IgD-negative memory B cell (primary cell): Measurements from ENCODE around the gene KANSL3. TPM values are rescaled to one million over a fixed set of nuclear protein-coding genes. Genes with fewer than 3 reads are reported as not detected.
A peak's percentile ranks its signal among the peaks of the same experiment; 100 is the strongest.
"Not testable (repeated sequence)": the region's sequence is repeated elsewhere in the genome, so short reads cannot be mapped to it uniquely, and the experiment has no call there.

Experiments used
- H3K27ac Mint-ChIP-seq, 3 donors: one replicate each; pipeline ENCODE4 v1.8.0; 2020 to 2022; ENCODE audit warnings: mild to moderate bottlenecking in 3 of 3, mixed read lengths in 3 of 3, moderate library complexity in 1 of 3
- H3K27me3 Mint-ChIP-seq: one replicate; pipeline ENCODE4 v1.8.0; 2021; ENCODE audit warnings: mixed read lengths
- H3K36me3 Mint-ChIP-seq: one replicate; pipeline ENCODE4 v1.8.0; 2020; ENCODE audit warnings: mild to moderate bottlenecking, mixed read lengths
- H3K4me1 Mint-ChIP-seq, 3 donors: one replicate each; pipeline ENCODE4 v1.8.0; 2020 to 2022; ENCODE audit warnings: mixed read lengths in 3 of 3, mild to moderate bottlenecking in 1 of 3
- H3K4me3 Mint-ChIP-seq, 4 donors: one replicate each; pipeline ENCODE4 v1.8.0; 2020 to 2022; ENCODE audit warnings: mild to moderate bottlenecking in 4 of 4, mixed read lengths in 4 of 4, moderate library complexity in 3 of 4
- H3K9me3 Mint-ChIP-seq, 3 donors: one replicate each; pipeline ENCODE4 v1.8.0; 2020 to 2021; ENCODE audit warnings: mixed read lengths in 3 of 3, mild to moderate bottlenecking in 1 of 3
- polyA plus RNA-seq: library from polyadenylated mRNA; unstranded; fragments of 300-500 nt; fragmentation: Illumina TruSeq; gene quantifications from one replicate; pipeline ENCODE4 v1.2.3, GENCODE V29; 2021

Gene KANSL3
- polyA plus RNA-seq, 1 donor from 2014 or later = 17.3 TPM

- Mint-ChIP-seq H3K36me3 (peaks cover 3% of the 10 kb centered on the region), H3K4me1 (no peaks in the 10 kb centered on the region), H3K9me3 (no peaks in the 10 kb centered on the region), H3K4me3 (no peak overlapping the region), H3K27me3 (peaks cover 1% of the 10 kb centered on the region), H3K27ac (no peak overlapping the region)
Observed at GRCh38 chr2:96574364-96574763, 63.7 kb downstream of the KANSL3 start.

GRCh38 chr2:96568094-96568493, 70.0 kb downstream of the KANSL3 start:
- no peaks in the 10 kb centered on the region for H3K36me3 Mint-ChIP-seq
- no peaks in the 10 kb centered on the region for H3K4me1 Mint-ChIP-seq
- peaks cover 1% of the 10 kb centered on the region for H3K27me3 Mint-ChIP-seq
- H3K4me3 Mint-ChIP-seq = no peak overlapping the region
- H3K27ac Mint-ChIP-seq = no peak overlapping the region
- H3K9me3 Mint-ChIP-seq = no peaks in the 10 kb centered on the region

GRCh38 chr2:96565111-96565510, 73.0 kb downstream of the KANSL3 start:
- Mint-ChIP-seq H3K4me1 (no peaks in the 10 kb centered on the region), H3K27ac (no peak overlapping the region), H3K27me3 (peaks cover 1% of the 10 kb centered on the region), H3K4me3 (no peak overlapping the region), H3K9me3 (peaks cover 0 to 3% (median 0%) of the 10 kb centered on the region in 3 donors), H3K36me3 (no peaks in the 10 kb centered on the region)

- peaks cover 0 to 3% (median 0%) of the 10 kb centered on the region in 3 donors for H3K9me3 Mint-ChIP-seq
- H3K27me3 Mint-ChIP-seq = peaks cover 1% of the 10 kb centered on the region
- H3K27ac Mint-ChIP-seq = no peak overlapping the region
- no peaks in the 10 kb centered on the region for H3K36me3 Mint-ChIP-seq
- no peaks in the 10 kb centered on the region for H3K4me1 Mint-ChIP-seq
- no peak overlapping the region for H3K4me3 Mint-ChIP-seq
Observed at GRCh38 chr2:96564563-96564962, 73.5 kb downstream of the KANSL3 start.

- Mint-ChIP-seq H3K9me3 (peaks cover 0 to 3% (median 0%) of the 10 kb centered on the region in 3 donors), H3K36me3 (no peaks in the 10 kb centered on the region), H3K4me3 (no peak overlapping the region), H3K4me1 (no peaks in the 10 kb centered on the region), H3K27me3 (peaks cover 1% of the 10 kb centered on the region), H3K27ac (no peak overlapping the region)
Observed at GRCh38 chr2:96564026-96564425, 74.1 kb downstream of the KANSL3 start.

- Mint-ChIP-seq H3K9me3 (peaks cover 0 to 7% (median 0%) of the 10 kb centered on the region in 3 donors), H3K27ac (no peak overlapping the region), H3K36me3 (peaks cover 1% of the 10 kb centered on the region), H3K4me1 (peaks cover 0 to 8% (median 5%) of the 10 kb centered on the region in 3 donors), H3K4me3 (no peak overlapping the region), H3K27me3 (peaks cover 1% of the 10 kb centered on the region)
Observed at GRCh38 chr2:96558485-96558884, 79.6 kb downstream of the KANSL3 start.

- H3K36me3 Mint-ChIP-seq = peaks cover 1% of the 10 kb centered on the region
- peaks cover 0 to 8% (median 7%) of the 10 kb centered on the region in 3 donors for H3K4me1 Mint-ChIP-seq
- H3K27me3 Mint-ChIP-seq = peaks cover 1% of the 10 kb centered on the region
- peak overlapping the region in 1 of 4 donors; percentile 12 for H3K4me3 Mint-ChIP-seq
- peak overlapping the region in 1 of 3 donors; percentile 92 for H3K27ac Mint-ChIP-seq
- H3K9me3 Mint-ChIP-seq = peaks cover 0 to 7% (median 0%) of the 10 kb centered on the region in 3 donors
Observed at GRCh38 chr2:96558061-96558460, 80.1 kb downstream of the KANSL3 start.

GRCh38 chr2:96557421-96557820, 80.7 kb downstream of the KANSL3 start:
- H3K4me1 Mint-ChIP-seq, H3K36me3 Mint-ChIP-seq, H3K27me3 Mint-ChIP-seq, H3K9me3 Mint-ChIP-seq: not testable (repeated sequence)
- peak overlapping the region in 1 of 3 donors; percentile 92 for H3K27ac Mint-ChIP-seq
- H3K4me3 Mint-ChIP-seq = peak overlapping the region in 1 of 4 donors; percentile 17

GRCh38 chr2:96556441-96557330, 81.4 kb downstream of the KANSL3 start:
- Mint-ChIP-seq H3K36me3 (peaks cover 3% of the 10 kb centered on the region), H3K4me1 (peaks cover 0 to 8% (median 7%) of the 10 kb centered on the region in 3 donors), H3K9me3 (peaks cover 0 to 4% (median 0%) of the 10 kb centered on the region in 3 donors), H3K4me3 (peak overlapping the region in 1 of 4 donors; percentile 9), H3K27ac (no peak overlapping the region), H3K27me3 (peaks cover 1% of the 10 kb centered on the region)

- Mint-ChIP-seq H3K27ac (peak overlapping the region in 1 of 3 donors; percentile 12), H3K9me3 (peaks cover 0 to 4% (median 0%) of the 10 kb centered on the region in 3 donors), H3K27me3 (no peaks in the 10 kb centered on the region), H3K4me3 (peak overlapping the region in 1 of 4 donors; percentile 22), H3K36me3 (peaks cover 3% of the 10 kb centered on the region), H3K4me1 (peaks cover 0 to 8% (median 7%) of the 10 kb centered on the region in 3 donors)
Observed at GRCh38 chr2:96555146-96555610, 82.9 kb downstream of the KANSL3 start.

GRCh38 chr2:96554293-96555145, 83.6 kb downstream of the KANSL3 start:
- Mint-ChIP-seq H3K4me1 (peaks cover 0 to 8% (median 7%) of the 10 kb centered on the region in 3 donors), H3K36me3 (peaks cover 3% of the 10 kb centered on the region), H3K9me3 (peaks cover 0 to 4% (median 0%) of the 10 kb centered on the region in 3 donors), H3K4me3 (peak overlapping the region in 2 of 4 donors; percentile 41 to 68), H3K27ac (peak overlapping the region in 2 of 3 donors; percentile 12 to 82), H3K27me3 (no peaks in the 10 kb centered on the region)

GRCh38 chr2:96553957-96554292, 84.2 kb downstream of the KANSL3 start:
- H3K4me1 Mint-ChIP-seq, H3K9me3 Mint-ChIP-seq, H3K36me3 Mint-ChIP-seq, H3K27me3 Mint-ChIP-seq: not testable (repeated sequence)
- H3K27ac Mint-ChIP-seq = peak overlapping the region in 2 of 3 donors; percentile 12 to 92
- H3K4me3 Mint-ChIP-seq = peak overlapping the region in 2 of 4 donors; percentile 60 to 68

GRCh38 chr2:96553176-96553956, 84.7 kb downstream of the KANSL3 start:
- Mint-ChIP-seq H3K27me3 (no peaks in the 10 kb centered on the region), H3K27ac (peak overlapping the region; percentile 80 to 92 (median 89)), H3K4me3 (peak overlapping the region in 1 of 4 donors; percentile 60)

More at GRCh38 chr2:96553176-96553956, 84.7 kb downstream of the KANSL3 start:
- H3K9me3 Mint-ChIP-seq = peaks cover 0 to 4% (median 0%) of the 10 kb centered on the region in 3 donors
- H3K4me1 Mint-ChIP-seq = peaks cover 0 to 8% (median 7%) of the 10 kb centered on the region in 3 donors
- H3K36me3 Mint-ChIP-seq = peaks cover 3% of the 10 kb centered on the region
